Neutrophil (primary cell): ENCODE measurements around the gene SCTR.

ENCODE experiments used
- H3K27ac ChIP-seq: fragments of 200-600 bp; sonication (generic); 2 replicates; pipeline ENCODE4 v1.5.1; 2016; ENCODE audit warnings: mild to moderate bottlenecking, moderate library complexity
- H3K27me3 ChIP-seq: fragments of 200-600 bp; sonication (generic); 2 replicates; pipeline ENCODE4 v1.6.0; 2016; ENCODE audit warnings: mild to moderate bottlenecking
- H3K36me3 ChIP-seq: fragments of 200-600 bp; sonication (generic); 2 replicates; pipeline ENCODE4 v1.5.1; 2017
- H3K4me1 ChIP-seq, 2 experiments: fragments of 200-600 bp in 1 of 2; sonication (generic) in 1 of 2; 1 replicate in 1 of 2; 2 replicates in 1 of 2; pipeline versions ENCODE4 v1.5.1 to v1.6.1; 2013 to 2016; ENCODE audit warnings: low read depth in 1 of 2, low read length in 1 of 2, mild to moderate bottlenecking in 1 of 2, moderate library complexity in 1 of 2; ENCODE audit not compliant: control insufficient read depth in 1 of 2, insufficient read depth in 1 of 2
- H3K4me3 ChIP-seq, 2 experiments: fragments of 200-600 bp in 1 of 2; sonication (generic) in 1 of 2; 1 replicate in 1 of 2; 2 replicates in 1 of 2; pipeline ENCODE4 v1.5.1; 2013 to 2016; ENCODE audit warnings: low read depth in 1 of 2, low read length in 1 of 2, mild to moderate bottlenecking in 1 of 2, moderate library complexity in 1 of 2
- H3K9me3 ChIP-seq: fragments of 200-600 bp; sonication (generic); 2 replicates; pipeline ENCODE4 v1.5.1; 2016
- CTCF ChIP-seq: fragments of 200-600 bp; sonication (generic); IDR thresholded peaks from 2 replicates; pipeline ENCODE4 v1.5.1; 2016; ENCODE audit warnings: antibody characterized with exemption

SCTR gene

GRCh38 chr2:119487434-119488244 is 36.6 kb downstream of the SCTR start:
- Histone ChIP-seq H3K9me3 (no peaks in the 10 kb centered on the region), H3K4me1 (no peaks in the 10 kb centered on the region), H3K36me3 (no peaks in the 10 kb centered on the region), H3K4me3 (no peak overlapping the region), H3K27me3 (no peaks in the 10 kb centered on the region), H3K27ac (no peak overlapping the region)
- TF ChIP-seq CTCF = no peak

- no peak overlapping the region for H3K4me3 ChIP-seq
- H3K27ac ChIP-seq = no peak overlapping the region
- TF ChIP-seq CTCF = no peak
- H3K36me3 ChIP-seq = no peaks in the 10 kb centered on the region
- H3K4me1 ChIP-seq = no peaks in the 10 kb centered on the region
- no peaks in the 10 kb centered on the region for H3K9me3 ChIP-seq
- no peaks in the 10 kb centered on the region for H3K27me3 ChIP-seq
Observed at GRCh38 chr2:119486886-119487285, 37.4 kb downstream of the SCTR start.

- H3K27me3 ChIP-seq = no peaks in the 10 kb centered on the region
- no peak overlapping the region for H3K27ac ChIP-seq
- no peaks in the 10 kb centered on the region for H3K4me1 ChIP-seq
- no peak overlapping the region for H3K4me3 ChIP-seq
- H3K9me3 ChIP-seq = no peaks in the 10 kb centered on the region
- TF ChIP-seq CTCF = no peak
- H3K36me3 ChIP-seq = no peaks in the 10 kb centered on the region
Observed at GRCh38 chr2:119486196-119486827, 38.0 kb downstream of the SCTR start.

- Histone ChIP-seq H3K9me3 (no peaks in the 10 kb centered on the region), H3K27me3 (no peaks in the 10 kb centered on the region), H3K36me3 (no peaks in the 10 kb centered on the region), H3K4me3 (no peak overlapping the region), H3K27ac (no peak overlapping the region), H3K4me1 (no peaks in the 10 kb centered on the region)
- TF ChIP-seq CTCF = no peak
Observed at GRCh38 chr2:119485336-119486110, 38.8 kb downstream of the SCTR start.

GRCh38 chr2:119484834-119485233 is 39.4 kb downstream of the SCTR start:
- no peaks in the 10 kb centered on the region for H3K36me3 ChIP-seq
- H3K9me3 ChIP-seq = no peaks in the 10 kb centered on the region
- H3K4me1 ChIP-seq = no peaks in the 10 kb centered on the region
- no peak overlapping the region for H3K27ac ChIP-seq
- no peak for TF ChIP-seq CTCF
- no peak overlapping the region for H3K4me3 ChIP-seq
- H3K27me3 ChIP-seq = no peaks in the 10 kb centered on the region
